Hematopoietic multipotent progenitor cell (in vitro differentiated cells): ENCODE results near the gene GRM8. TPM values are rescaled to one million over a fixed set of nuclear protein-coding genes. Genes with fewer than 3 reads are reported as not detected.

Source experiments
- DNase-seq, 3 donors: peaks; one replicate each; pipeline ENCODE4 v3.0.0-alpha.2; 2011 to 2015; ENCODE audit warnings: low read depth in 2 of 3, low spot score in 2 of 3
- total RNA-seq: library from RNA; depleted of rRNA; stranded (reverse); fragments of >200 nt; gene quantifications from one replicate; pipeline ENCODE4 v1.2.3, GENCODE V29; 2012

GRM8 gene
- total RNA-seq, 1 donor = not detected

GRCh38 chr7:127040042-127040441 lies 212.7 kb downstream of the GRM8 start:
- no peak for DNase-seq

- no peak for DNase-seq
Observed at GRCh38 chr7:127039541-127039940, 213.2 kb downstream of the GRM8 start.

GRCh38 chr7:127035203-127035849 lies 217.4 kb downstream of the GRM8 start:
- no peak for DNase-seq

- no peak for DNase-seq
Observed at GRCh38 chr7:127034186-127034806, 218.4 kb downstream of the GRM8 start.

GRCh38 chr7:127029823-127030222 lies 222.9 kb downstream of the GRM8 start:
- DNase-seq = no peak

GRCh38 chr7:127021857-127022256 lies 230.9 kb downstream of the GRM8 start:
- no peak for DNase-seq

GRCh38 chr7:127021019-127021738 lies 231.6 kb downstream of the GRM8 start:
- DNase-seq = no peak

GRCh38 chr7:127018889-127019288 lies 233.9 kb downstream of the GRM8 start:
- DNase-seq = no peak

- DNase-seq = no peak
Observed at GRCh38 chr7:127017196-127017595, 235.5 kb downstream of the GRM8 start.

GRCh38 chr7:127000725-127001124 lies 252.0 kb downstream of the GRM8 start:
- DNase-seq = no peak

GRCh38 chr7:126996659-126997058 lies 256.1 kb downstream of the GRM8 start:
- no peak for DNase-seq

- DNase-seq = no peak
Observed at GRCh38 chr7:126993626-126994213, 259.0 kb downstream of the GRM8 start.

- no peak for DNase-seq
Observed at GRCh38 chr7:126988022-126988421, 264.7 kb downstream of the GRM8 start.

- DNase-seq = no peak
Observed at GRCh38 chr7:126979722-126980121, 273.0 kb downstream of the GRM8 start.

GRCh38 chr7:126978865-126979264 lies 273.9 kb downstream of the GRM8 start:
- no peak for DNase-seq

GRCh38 chr7:126973066-126973465 lies 279.7 kb downstream of the GRM8 start:
- DNase-seq = no peak

- DNase-seq = no peak
Observed at GRCh38 chr7:126972571-126972970, 280.2 kb downstream of the GRM8 start.

- DNase-seq = no peak
Observed at GRCh38 chr7:126959649-126960048, 293.1 kb downstream of the GRM8 start.

GRCh38 chr7:126958367-126958766 lies 294.4 kb downstream of the GRM8 start:
- DNase-seq = no peak

- DNase-seq = no peak
Observed at GRCh38 chr7:126957443-126957842, 295.3 kb downstream of the GRM8 start.

GRCh38 chr7:126953461-126953860 lies 299.3 kb downstream of the GRM8 start:
- DNase-seq = no peak

- no peak for DNase-seq
Observed at GRCh38 chr7:126948664-126949063, 304.1 kb downstream of the GRM8 start.
